Panc1 (cell line): ENCODE data around the gene GPATCH2L.

Source experiments
- CTCF ChIP-seq: fragments of 450-650 bp; IDR thresholded peaks from 2 replicates; pipeline ENCODE4 v1.5.1; 2017; ENCODE audit warnings: mild to moderate bottlenecking
- POLR2AphosphoS5 ChIP-seq: IDR thresholded peaks from 2 replicates; pipeline ENCODE4 v1.6.1; 2012; ENCODE audit warnings: mild to moderate bottlenecking, low read depth, low read length, moderate library complexity
- REST ChIP-seq, 2 experiments: IDR thresholded peaks; 2 replicates each; pipeline ENCODE4 v1.6.1; 2011 to 2012; ENCODE audit warnings: low read depth in 2 of 2, control low read depth in 1 of 2, low read length in 1 of 2, mild to moderate bottlenecking in 1 of 2, moderate library complexity in 1 of 2; ENCODE audit not compliant: insufficient read depth in 1 of 2

- TF ChIP-seq CTCF = no peak
- no peak for TF ChIP-seq REST (IDR thresholded peaks at IDR 0.05; ENCODE audit: insufficient read depth in 1 of 2, low read depth in 2 of 2, low read length in 1 of 2)
- no peak for TF ChIP-seq POLR2AphosphoS5
These were observed 46.8 kb upstream of the GPATCH2L start for GRCh38 chr14:76104802-76105355.
